B cell (primary cell): ENCODE measurements around the gene LRRN4. TPM values are rescaled to one million over a fixed set of nuclear protein-coding genes. Genes with fewer than 3 reads are reported as not detected.

ENCODE experiments used
- ATAC-seq: fragments of 200-7000 bp; cut with Tn5 transposase; one replicate; pipeline ENCODE4 v1.10.0; 2021; ENCODE audit warnings: low read depth, mild to moderate bottlenecking, moderate number of reproducible peaks, moderate library complexity
- CTCF ChIA-PET: fragments of 350-600 bp; sonication (Branson Sonifier 250); formaldehyde crosslinking; loops from one replicate; lab custom pipeline; 2021; ENCODE audit warnings: antibody characterized with exemption, inconsistent platforms; lab: Charles Lee
- POLR2A ChIA-PET: fragments of 350-600 bp; sonication (Branson Sonifier 250); formaldehyde crosslinking; loops from one replicate; lab custom pipeline; 2021; ENCODE audit warnings: antibody characterized with exemption; lab: Charles Lee
- DNase-seq: peaks from one replicate; pipeline ENCODE4 v3.0.0; 2013
- H2AFZ ChIP-seq: 2 replicates; pipeline ENCODE4 v1.6.1; 2012; ENCODE audit warnings: mild to moderate bottlenecking, low read depth, low read length; ENCODE audit not compliant: insufficient read depth, poor library complexity, severe bottlenecking
- H3K27ac ChIP-seq, 2 donors: 1 replicate in 1 of 2; 2 replicates in 1 of 2; pipeline ENCODE4 v1.5.1; 2012 to 2013; ENCODE audit warnings: low read length in 2 of 2, mild to moderate bottlenecking in 2 of 2, moderate library complexity in 1 of 2
- H3K27me3 ChIP-seq, 4 experiments: fragments of 200-600 bp in 1 of 4; sonication (generic) in 1 of 4; replicated peaks in 1 of 4; 1 replicate in 2 of 4; 2 replicates in 2 of 4; pipeline versions ENCODE4 v1.6.1 to v1.7.0; 2013 to 2016; ENCODE audit warnings: low read length in 3 of 4, mild to moderate bottlenecking in 2 of 4, mixed read lengths in 1 of 4, moderate library complexity in 1 of 4; ENCODE audit not compliant: insufficient read depth in 4 of 4, control insufficient read depth in 3 of 4; ENCODE audit errors: control extremely low read depth in 1 of 4
- H3K36me3 ChIP-seq, 2 experiments: replicated peaks in 1 of 2; 1 replicate in 1 of 2; 2 replicates in 1 of 2; pipeline versions ENCODE4 v1.6.1 to v1.7.1; 2013; ENCODE audit warnings: low read length in 1 of 2; ENCODE audit not compliant: insufficient read depth in 2 of 2, control insufficient read depth in 1 of 2; ENCODE audit errors: control extremely low read depth in 1 of 2, extremely low read depth in 1 of 2
- H3K4me1 ChIP-seq, 2 donors: fragments of 200-600 bp in 1 of 2; sonication (generic) in 1 of 2; 1 replicate in 1 of 2; 2 replicates in 1 of 2; pipeline versions ENCODE4 v1.5.1 to v1.6.1; 2013 to 2017; ENCODE audit warnings: low read length in 2 of 2; ENCODE audit not compliant: control insufficient read depth in 2 of 2, insufficient read depth in 2 of 2
- H3K4me2 ChIP-seq: replicated peaks from 2 replicates; pipeline ENCODE3; 2012; ENCODE audit warnings: mild to moderate bottlenecking, low read depth, low read length; ENCODE audit not compliant: poor library complexity, severe bottlenecking
- H3K4me3 ChIP-seq, 5 experiments: fragments of 200-600 bp in 1 of 5; sonication (generic) in 1 of 5; 1 replicate in 3 of 5; 2 replicates in 2 of 5; pipeline versions ENCODE4 v1.5.1 to v1.7.0; 2011 to 2016; ENCODE audit warnings: low read length in 4 of 5, mild to moderate bottlenecking in 4 of 5, low read depth in 2 of 5, control low read depth in 1 of 5, moderate library complexity in 1 of 5; ENCODE audit not compliant: insufficient read depth in 1 of 5; ENCODE audit errors: control extremely low read depth in 1 of 5, extremely low read depth in 1 of 5
- H3K79me2 ChIP-seq: fragments of 200-600 bp; sonication (generic); one replicate; pipeline ENCODE4 v1.6.0; 2016; ENCODE audit warnings: low read length; ENCODE audit not compliant: control insufficient read depth, insufficient read depth
- H3K9ac ChIP-seq: fragments of 200-600 bp; sonication (generic); 2 replicates; pipeline ENCODE4 v1.6.1; 2017; ENCODE audit warnings: mild to moderate bottlenecking, low read length, moderate library complexity
- H3K9me3 ChIP-seq, 3 donors: one replicate each; pipeline versions ENCODE4 v1.6.1 to v1.7.1; 2013; ENCODE audit warnings: low read length in 2 of 3; ENCODE audit not compliant: control insufficient read depth in 2 of 3, insufficient read depth in 1 of 3; ENCODE audit errors: control extremely low read depth in 1 of 3
- H4K20me1 ChIP-seq: 2 replicates; pipeline ENCODE4 v1.6.0; 2012; ENCODE audit warnings: mild to moderate bottlenecking, low read length; ENCODE audit not compliant: insufficient read depth, control insufficient read depth, poor library complexity, severe bottlenecking
- H3K27ac Mint-ChIP-seq: one replicate; pipeline ENCODE4 v1.8.0; 2021; ENCODE audit warnings: mixed read lengths
- H3K27me3 Mint-ChIP-seq: one replicate; pipeline ENCODE4 v1.8.0; 2021; ENCODE audit warnings: mixed read lengths
- H3K4me1 Mint-ChIP-seq: one replicate; pipeline ENCODE4 v1.8.0; 2021; ENCODE audit warnings: mixed read lengths
- H3K4me3 Mint-ChIP-seq: one replicate; pipeline ENCODE4 v1.8.0; 2021; ENCODE audit warnings: mixed read lengths
- H3K9me3 Mint-ChIP-seq: one replicate; pipeline ENCODE4 v1.8.0; 2022; ENCODE audit warnings: mixed read lengths; ENCODE audit not compliant: insufficient read depth
- EZH2 ChIP-seq: IDR thresholded peaks from 2 replicates; pipeline ENCODE4 v1.6.1; 2012; ENCODE audit warnings: borderline replicate concordance, low read depth, mild to moderate bottlenecking, moderate library complexity, low read length; ENCODE audit not compliant: insufficient read depth, poor library complexity, severe bottlenecking
- whole genome bisulfite sequencing: methylation state at CpG from one replicate; pipeline ENCODE4 v1.1.5; 2013; ENCODE audit warnings: missing lambda C conversion rate; ENCODE audit not compliant: insufficient coverage; 5-methylcytosine and 5-hydroxymethylcytosine counted together
- intact Hi-C: fragments of 100-400 bp; cut with micrococcal nuclease; formaldehyde crosslinking; loops from one replicate; pipeline ENCODE4 v1.10.0; 2022
- polyA plus RNA-seq: library from polyadenylated mRNA; depleted of rRNA; stranded (reverse); fragments of >200 nt; gene quantifications from 2 replicates; pipeline ENCODE4 v1.2.3, GENCODE V29; 2012
- total RNA-seq, 2 donors: library from RNA; stranded (reverse); fragments of 120-200 nt in 1 of 2; gene quantifications; 1 replicate in 1 of 2; 2 replicates in 1 of 2; pipeline versions ENCODE4 v1.2.3 to v1.2.4, GENCODE V29; 2013 to 2022
- TF ChIP-seq, protein P1 (sequence below): fragments of 200-600 bp; IDR thresholded peaks from one replicate; pipeline ENCODE4 v1.8.0; 2022; ENCODE audit warnings: antibody characterized with exemption, mild to moderate bottlenecking

LRRN4 gene
- total and polyA plus RNA-seq, 2 donors (not counting 1 experiment from before 2014, with no cell fraction given) = not detected

DNA sequence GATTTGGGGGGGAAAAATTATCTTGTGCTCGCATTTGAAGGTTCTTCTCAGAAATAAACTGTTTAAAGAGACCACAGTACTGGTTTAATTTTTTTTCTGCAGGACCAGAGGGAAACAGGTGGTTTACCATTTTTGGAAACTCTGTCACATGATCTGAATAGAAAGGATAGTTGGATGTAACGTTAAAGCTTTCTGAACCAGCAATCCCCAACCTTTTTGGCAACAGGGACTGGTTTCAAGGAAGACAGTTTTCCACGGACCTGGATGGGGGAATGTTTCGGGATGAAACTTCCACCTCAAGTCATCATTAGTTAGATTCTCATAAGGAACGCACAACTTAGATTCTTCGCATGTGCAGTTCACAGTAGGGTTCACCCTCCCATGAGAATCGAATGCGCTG is 53.0 kb downstream of the LRRN4 start:
- ChIA-PET POLR2A (no interaction called here), CTCF (interaction anchor here (0.6 to 3.3 kb wide), 4 partner anchors 20 to 472 kb away, joined by 3 to 21 read pairs (median 4); no protein-coding TSS in a partner anchor)
- no peak for ATAC-seq
- Histone ChIP-seq H3K27ac (no peak overlapping the region), H3K9ac (no peak overlapping the region), H4K20me1 (no peaks in the 10 kb centered on the region), H3K4me1 (peaks cover 8 to 14% of the 10 kb centered on the region in 2 donors), H3K4me3 (no peak overlapping the region), H3K9me3 (no peaks in the 10 kb centered on the region), H3K27me3 (no peaks in the 10 kb centered on the region), H3K36me3 (no peaks in the 10 kb centered on the region), H3K79me2 (no peaks in the 10 kb centered on the region), H2AFZ (peak overlapping the region; percentile 19), H3K4me2 (no peak overlapping the region)
- H3K27ac Mint-ChIP-seq = no peak overlapping the region
- no peak for DNase-seq
- H3K4me1 Mint-ChIP-seq = peaks cover 16% of the 10 kb centered on the region
- no peak overlapping the region for H3K4me3 Mint-ChIP-seq
- 38% methylated on average over 6 of the region's 8 CpGs for WGBS
- H3K9me3 Mint-ChIP-seq = no peaks in the 10 kb centered on the region
- intact Hi-C loops = loop anchor here (5.0 kb wide), 1 partner anchor 214 kb away; no protein-coding TSS in a partner anchor
- TF ChIP-seq, protein P1, sequence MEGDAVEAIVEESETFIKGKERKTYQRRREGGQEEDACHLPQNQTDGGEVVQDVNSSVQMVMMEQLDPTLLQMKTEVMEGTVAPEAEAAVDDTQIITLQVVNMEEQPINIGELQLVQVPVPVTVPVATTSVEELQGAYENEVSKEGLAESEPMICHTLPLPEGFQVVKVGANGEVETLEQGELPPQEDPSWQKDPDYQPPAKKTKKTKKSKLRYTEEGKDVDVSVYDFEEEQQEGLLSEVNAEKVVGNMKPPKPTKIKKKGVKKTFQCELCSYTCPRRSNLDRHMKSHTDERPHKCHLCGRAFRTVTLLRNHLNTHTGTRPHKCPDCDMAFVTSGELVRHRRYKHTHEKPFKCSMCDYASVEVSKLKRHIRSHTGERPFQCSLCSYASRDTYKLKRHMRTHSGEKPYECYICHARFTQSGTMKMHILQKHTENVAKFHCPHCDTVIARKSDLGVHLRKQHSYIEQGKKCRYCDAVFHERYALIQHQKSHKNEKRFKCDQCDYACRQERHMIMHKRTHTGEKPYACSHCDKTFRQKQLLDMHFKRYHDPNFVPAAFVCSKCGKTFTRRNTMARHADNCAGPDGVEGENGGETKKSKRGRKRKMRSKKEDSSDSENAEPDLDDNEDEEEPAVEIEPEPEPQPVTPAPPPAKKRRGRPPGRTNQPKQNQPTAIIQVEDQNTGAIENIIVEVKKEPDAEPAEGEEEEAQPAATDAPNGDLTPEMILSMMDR = no peak
- no peak for TF ChIP-seq EZH2
- no peaks in the 10 kb centered on the region for H3K27me3 Mint-ChIP-seq

DNA sequence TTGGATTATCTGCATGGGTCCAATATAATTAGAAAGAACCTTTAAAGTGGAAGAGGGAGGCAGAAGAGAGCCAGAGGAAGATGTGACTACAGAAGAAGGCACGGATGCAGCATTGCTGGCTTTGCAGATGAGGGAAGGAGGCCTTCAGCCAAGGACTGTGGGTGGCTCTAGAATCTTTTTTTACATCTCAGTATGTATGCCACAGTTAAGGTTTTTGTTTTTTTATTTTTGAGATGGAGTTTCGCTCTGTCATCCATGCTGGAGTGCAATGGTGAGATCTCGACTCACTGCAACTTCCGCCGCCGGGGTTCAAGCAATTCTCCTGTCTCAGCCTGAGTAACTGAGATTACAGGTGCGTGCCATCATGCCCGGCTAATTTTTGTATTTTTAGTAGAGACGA is 54.1 kb downstream of the LRRN4 start:
- Histone ChIP-seq H4K20me1 (no peaks in the 10 kb centered on the region), H3K9me3 (no peaks in the 10 kb centered on the region), H3K27ac (no peak overlapping the region), H3K4me3 (no peak overlapping the region), H2AFZ (no peak overlapping the region), H3K79me2 (no peaks in the 10 kb centered on the region), H3K9ac (no peak overlapping the region), H3K4me2 (no peak overlapping the region), H3K27me3 (no peaks in the 10 kb centered on the region), H3K4me1 (peaks cover 4 to 10% of the 10 kb centered on the region in 2 donors), H3K36me3 (no peaks in the 10 kb centered on the region)
- ChIA-PET CTCF (no interaction called here), POLR2A (no interaction called here)
- ATAC-seq (no peak), DNase-seq (no peak)
- 92% methylated on average over 8 of the region's 9 CpGs for WGBS
- TF ChIP-seq, protein P1 = no peak
- no peak for TF ChIP-seq EZH2
- Mint-ChIP-seq H3K27ac (no peak overlapping the region), H3K9me3 (no peaks in the 10 kb centered on the region), H3K4me1 (peaks cover 14% of the 10 kb centered on the region), H3K27me3 (no peaks in the 10 kb centered on the region), H3K4me3 (no peak overlapping the region)
- intact Hi-C loops = loop anchor here (5.0 kb wide), 1 partner anchor 212 kb away; no protein-coding TSS in a partner anchor
